ENCODE results near the gene CAPN12.
"Not testable (repeated sequence)": the region's sequence is repeated elsewhere in the genome, so short reads cannot be mapped to it uniquely, and the experiment has no call there.

CAPN12 gene, protein sequence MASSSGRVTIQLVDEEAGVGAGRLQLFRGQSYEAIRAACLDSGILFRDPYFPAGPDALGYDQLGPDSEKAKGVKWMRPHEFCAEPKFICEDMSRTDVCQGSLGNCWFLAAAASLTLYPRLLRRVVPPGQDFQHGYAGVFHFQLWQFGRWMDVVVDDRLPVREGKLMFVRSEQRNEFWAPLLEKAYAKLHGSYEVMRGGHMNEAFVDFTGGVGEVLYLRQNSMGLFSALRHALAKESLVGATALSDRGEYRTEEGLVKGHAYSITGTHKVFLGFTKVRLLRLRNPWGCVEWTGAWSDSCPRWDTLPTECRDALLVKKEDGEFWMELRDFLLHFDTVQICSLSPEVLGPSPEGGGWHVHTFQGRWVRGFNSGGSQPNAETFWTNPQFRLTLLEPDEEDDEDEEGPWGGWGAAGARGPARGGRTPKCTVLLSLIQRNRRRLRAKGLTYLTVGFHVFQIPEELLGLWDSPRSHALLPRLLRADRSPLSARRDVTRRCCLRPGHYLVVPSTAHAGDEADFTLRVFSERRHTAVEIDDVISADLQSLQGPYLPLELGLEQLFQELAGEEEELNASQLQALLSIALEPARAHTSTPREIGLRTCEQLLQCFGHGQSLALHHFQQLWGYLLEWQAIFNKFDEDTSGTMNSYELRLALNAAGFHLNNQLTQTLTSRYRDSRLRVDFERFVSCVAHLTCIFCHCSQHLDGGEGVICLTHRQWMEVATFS

DNA sequence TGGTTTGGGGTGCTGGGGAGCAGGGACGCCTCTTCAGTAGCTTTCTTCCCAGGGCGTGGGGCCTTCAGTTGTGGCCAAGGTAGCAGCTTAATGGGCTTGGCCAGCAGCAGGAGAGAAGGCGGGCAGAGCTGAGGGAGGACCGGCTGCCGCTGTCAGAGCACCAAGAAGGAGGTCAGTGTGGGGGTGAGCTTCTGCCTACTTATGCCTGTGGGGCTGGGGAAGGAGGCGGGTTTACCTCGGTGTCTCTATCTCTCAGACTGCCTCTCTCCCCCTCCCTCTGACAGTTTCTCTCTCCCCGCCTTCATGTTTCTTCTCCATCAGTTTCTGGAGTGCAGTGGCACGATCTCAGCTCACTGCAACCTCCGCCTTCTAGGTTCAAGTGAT, at the start of gene CAPN12:
TSS of gene CAPN12 (minus strand) at position 177 of the 384 bp plus-strand sequence. CDS start 309 bp downstream, outside the sequence.
- no peak for DNase-seq (ENCODE audit: low read depth)

DNA sequence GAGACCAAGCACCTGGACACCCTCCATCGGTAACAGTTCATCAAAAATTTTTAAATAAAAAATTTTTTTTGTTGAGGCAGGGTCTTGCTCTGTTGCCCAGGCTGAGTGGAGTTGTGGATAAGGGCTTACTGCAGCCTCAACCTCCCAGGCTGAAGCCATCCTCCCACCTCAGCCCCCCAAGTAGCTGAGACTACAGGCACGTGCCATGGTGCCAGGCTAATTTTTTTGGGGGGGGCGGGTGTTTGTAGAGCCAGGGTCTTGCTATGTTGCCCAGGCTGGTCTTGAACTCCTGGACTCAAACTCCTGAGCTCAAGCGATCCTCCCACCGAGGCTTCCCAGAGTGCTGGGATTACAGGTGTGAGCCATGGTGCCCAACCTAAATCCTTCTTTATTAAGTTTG, 49.4 kb upstream of the CAPN12 start:
- no peak for DNase-seq (ENCODE audit: low read depth)

DNA sequence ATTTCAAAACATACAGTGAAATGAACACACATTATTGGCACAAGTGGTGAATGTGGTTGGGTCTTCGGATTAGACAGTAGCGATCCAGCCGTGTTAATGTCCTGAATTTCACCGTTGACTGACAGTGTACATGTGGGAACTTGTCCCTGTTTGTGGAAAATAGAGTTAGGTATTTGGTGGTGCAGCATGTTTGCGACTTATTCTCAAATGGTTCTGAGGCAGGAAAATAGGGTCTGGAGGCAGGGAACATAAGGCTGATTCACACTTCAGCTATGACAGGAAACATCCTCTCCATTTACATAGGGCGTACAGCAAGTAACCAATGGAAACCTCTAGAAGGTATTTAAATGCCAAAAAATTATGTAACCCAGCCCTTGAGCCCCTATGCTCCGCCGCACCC, 48.9 kb upstream of the CAPN12 start:
- DNase-seq (ENCODE audit: low read depth): no peak

DNA sequence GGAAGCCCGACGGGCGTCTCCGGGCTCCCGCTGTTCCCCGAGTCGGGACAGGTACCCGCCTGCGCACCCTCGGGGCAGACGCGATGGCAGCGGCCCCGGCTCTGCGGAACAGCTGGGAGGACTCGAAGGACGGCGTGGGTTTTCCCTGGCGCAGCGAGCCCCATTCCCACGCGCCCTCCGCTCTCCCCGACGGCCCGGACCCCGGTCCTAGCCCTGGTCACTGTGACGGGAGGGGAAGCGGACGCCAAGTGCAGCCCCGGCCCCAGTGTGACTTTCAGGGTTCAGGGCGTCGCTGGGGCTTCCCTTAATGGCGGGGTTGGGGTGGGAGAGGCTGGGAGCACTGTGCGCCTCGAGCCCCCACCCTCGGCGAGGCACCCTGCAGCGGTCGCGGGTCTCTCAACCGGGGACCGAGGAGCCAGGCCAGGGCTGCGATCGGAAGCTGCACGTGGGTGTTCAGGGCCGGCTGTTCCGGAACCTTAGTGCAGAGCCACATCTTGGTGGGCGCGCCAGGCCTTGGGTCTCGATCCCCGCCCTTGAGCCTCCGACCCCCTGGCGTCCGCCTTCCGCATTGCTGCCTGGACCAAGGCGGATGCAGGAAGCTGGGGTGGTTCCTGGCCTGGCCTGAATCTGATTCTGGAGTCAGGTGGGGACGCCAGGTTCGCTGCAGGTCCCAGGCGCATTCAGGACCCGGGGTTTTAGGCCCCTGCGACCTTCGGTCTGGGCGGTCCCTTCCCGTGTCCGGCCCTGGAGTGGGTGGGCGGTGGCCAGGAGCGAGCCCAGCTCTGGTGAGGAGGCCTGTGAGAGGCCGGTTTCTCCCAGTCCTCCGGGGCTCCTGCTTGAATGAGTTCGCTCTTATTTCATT, 48.2 kb upstream of the CAPN12 start:
- no peak for DNase-seq (ENCODE audit: low read depth)

DNA sequence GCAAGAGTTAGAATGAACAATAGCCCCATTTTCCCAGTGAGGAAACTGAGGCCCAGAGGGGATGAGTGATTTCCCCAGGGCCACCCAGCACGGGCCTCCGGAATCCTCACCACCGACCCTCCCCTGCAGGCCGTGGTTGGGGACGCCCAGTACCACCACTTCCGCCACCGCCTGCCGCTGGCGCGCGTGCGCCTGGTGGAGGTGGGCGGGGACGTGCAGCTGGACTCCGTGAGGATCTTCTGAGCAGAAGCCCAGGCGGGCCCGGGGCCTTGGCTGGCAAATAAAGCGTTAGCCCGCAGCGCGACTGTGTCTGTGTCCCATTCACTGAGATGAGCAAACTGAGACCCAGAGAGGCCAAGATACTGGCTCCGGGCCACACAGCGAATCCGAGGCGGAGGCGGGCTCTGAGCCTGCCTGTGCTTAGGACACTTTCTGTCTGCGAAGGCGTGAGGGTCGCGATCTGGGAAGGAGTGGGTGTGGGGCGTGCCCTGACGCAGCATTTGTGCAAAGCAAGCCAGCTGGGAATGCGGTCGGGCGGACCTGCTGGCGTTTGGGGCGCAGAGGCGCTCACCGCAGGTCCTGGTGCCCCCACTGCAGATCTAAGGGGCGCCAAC, 47.3 kb upstream of the CAPN12 start:
- not testable (repeated sequence) for DNase-seq (ENCODE audit: low read depth)

DNA sequence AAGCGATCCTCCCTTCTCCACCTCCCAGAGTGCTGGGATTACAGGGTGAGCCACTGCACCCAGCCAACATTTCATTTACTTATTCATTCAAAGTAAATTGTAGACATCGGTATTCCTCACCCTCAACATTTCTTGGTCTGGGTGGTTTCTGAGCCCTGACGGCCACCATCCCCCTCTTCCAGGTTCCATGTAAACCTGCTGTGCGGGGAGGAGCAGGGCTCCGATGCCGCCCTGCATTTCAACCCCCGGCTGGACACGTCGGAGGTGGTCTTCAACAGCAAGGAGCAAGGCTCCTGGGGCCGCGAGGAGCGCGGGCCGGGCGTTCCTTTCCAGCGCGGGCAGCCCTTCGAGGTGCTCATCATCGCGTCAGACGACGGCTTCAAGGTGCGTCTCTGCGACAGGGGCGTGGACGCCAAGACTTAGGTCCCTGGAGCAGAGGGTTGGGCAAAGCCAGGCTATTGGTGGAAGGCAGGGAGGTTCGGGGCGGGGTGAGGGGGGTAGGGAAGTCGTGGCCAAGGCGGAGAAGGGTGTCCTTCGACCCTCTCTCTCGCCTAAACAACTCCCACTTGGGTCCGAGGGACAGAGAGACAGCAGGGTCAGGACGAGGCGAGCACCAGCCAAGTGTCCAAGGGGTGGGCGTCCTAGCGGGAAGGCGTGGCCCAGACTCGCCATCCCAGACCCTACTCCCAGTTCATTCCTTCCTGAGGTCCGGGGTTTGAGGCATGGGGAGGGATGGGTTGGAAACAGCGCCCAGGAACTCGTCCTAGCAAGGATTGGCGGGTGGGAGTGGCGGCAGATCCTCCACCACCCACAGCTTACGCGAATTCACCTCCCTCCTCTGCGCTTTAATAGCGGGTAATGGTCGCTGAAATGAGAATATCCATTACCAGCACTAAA, 46.5 kb upstream of the CAPN12 start:
- DNase-seq (ENCODE audit: low read depth): not testable (repeated sequence)

DNA sequence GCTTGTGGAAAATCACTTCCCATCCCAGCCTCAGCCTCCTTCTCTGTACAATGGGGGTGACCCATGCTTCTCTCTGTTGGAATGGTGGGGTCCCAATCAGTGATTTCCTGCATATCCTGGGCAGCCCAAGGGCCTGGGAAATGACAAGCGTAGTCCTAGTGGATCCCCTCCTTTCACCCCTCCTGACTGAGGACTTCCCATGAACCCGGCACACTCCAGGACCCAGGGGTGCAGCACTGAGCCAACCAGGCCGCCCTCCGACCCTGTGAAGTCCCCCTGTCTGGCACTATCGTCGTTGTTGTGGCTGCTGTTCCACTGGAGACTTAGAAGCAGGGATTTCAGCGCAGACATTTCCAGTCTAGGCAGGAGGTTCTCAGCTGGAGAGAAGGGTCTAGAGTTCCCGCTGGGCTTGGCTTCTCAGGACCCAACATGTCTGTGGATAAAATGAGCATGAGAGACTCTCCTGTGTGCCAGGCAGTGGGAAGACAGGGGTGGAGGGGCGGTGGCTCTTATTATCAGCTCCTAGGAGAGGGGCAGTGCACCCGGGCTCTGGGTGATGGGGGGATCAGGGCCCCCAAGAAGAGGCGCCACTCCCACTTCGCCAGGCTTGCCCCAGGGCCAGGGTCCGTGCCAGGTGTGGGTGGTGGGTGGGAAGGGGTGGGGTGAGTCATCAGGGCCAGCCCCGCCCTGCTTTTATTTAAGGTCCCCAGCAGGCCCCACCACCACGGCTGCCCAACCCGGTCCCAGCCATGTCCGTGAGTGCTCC, 44.4 kb upstream of the CAPN12 start, which contains the start of gene LGALS7B:
TSS of gene LGALS7B (plus strand) at position 723 of the 766 bp plus-strand sequence. CDS start at position 750, 27 bp downstream.
- DNase-seq (ENCODE audit: low read depth): no peak

DNA sequence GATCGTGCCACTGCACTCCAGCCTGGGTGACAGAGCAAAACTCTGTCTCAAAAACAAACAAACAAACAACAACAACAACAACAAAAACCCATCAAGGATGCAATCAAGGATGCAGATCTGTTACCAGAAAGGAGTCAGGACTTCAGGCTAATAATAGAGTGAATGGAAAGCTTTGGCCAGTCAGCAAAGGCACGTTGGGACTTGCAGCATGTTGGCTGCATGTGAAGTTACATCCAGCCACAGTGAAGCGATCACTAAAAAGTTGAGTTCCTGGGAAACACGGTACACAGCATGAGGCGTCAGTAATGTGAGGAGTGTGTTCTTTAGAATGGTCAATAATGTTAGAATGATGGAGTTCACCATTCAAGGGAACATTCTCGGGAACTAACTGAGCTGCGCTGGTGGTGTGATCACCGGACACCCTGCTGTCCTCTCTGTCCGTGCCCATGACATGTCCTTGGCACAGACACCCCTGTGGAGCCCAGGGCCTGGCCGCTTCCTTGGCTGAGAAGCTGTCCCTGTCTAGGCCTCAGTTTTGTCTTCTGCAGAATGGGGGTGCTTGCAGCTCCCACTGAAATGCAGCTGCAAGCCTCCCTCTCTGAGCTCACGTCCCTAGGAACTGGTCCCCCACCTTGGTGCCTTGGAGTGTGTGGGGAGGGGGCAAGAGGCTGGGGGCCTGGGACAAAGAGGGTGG, 42.4 kb upstream of the CAPN12 start:
- no peak for DNase-seq (ENCODE audit: low read depth)

DNA sequence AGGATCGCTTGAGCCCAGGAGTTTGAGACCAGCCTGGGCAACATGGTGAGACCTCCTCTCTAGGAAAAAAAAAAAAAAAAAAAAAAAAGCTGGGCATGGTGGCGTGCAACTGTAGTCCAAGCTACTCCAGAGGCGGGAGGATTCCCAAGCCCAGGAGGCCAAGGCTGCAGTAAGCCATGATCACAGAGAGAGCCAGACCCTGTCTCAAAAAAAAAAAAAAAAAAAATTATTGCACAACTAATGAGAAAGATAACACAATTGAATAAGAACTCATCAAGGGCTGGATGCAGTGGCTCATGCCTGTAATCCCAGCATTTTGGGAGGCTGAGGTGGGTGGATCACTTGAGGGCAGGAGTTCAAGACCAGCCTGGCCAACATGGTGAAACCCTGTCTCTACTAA, 41.8 kb upstream of the CAPN12 start:
- not testable (repeated sequence) for DNase-seq (ENCODE audit: low read depth)

DNA sequence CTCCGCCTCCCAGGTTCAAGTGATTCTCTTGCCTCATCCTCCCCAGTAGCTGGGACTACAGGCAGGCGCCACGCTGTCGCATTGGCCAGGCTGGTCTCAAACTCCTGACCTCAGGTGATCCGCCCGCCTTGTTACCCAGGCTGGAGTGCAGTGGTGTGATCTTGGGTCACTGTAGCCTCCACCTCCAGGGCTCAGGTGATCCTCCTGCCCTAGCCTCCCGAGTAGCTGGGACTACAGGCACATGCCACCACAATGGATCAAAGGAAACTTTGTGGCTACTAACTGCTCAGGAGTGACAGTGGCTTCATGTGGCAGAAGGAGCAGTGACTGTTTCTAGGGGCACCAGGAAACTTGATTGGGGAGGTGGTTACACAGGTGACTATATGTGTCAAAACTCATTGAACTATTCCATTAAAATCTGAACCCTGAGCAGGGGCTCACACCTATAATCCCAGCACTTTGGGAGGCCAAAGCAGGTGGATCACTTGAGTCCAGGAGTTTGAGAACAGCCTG, 41.0 kb upstream of the CAPN12 start:
- DNase-seq (ENCODE audit: low read depth): no peak

DNA sequence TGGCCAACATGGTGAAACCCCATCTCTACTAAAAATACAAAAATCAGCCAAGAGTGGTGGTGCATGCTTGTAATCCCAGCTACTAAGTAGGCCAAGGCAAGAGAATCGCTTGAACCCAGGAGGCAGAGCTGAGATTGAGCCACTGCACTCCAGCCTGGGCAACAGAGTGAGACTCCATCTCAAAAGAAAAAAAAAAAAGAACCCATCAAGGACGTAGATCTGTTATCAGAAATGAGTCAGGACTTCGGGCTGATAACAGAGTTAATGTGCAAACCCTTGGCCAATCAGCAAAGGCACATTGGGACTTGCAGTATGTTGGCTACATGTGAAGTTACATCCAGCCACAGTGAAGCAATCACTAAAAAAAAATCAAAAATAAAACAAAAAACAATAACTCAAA, 40.0 kb upstream of the CAPN12 start:
- no peak for DNase-seq (ENCODE audit: low read depth)

DNA sequence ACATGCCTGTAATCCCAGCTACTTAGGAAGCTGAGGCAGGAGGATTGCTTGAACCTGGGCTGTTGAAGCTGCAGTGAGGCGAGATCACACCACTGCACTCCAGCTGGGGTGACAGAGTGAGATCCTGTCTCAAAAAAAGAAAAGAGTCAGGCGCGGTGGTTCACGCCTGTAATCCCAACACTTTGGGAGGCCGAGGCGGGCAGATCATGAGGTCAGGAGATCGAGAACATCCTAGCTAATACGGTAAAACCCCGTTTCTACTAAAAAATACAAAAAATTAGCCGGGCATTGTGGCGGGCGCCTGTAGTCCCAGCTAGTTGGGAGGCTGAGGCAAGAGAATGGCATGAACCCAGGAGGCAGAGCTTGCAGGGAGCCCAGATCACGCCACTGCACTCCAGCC, 37.9 kb upstream of the CAPN12 start:
- not testable (repeated sequence) for DNase-seq (ENCODE audit: low read depth)

DNA sequence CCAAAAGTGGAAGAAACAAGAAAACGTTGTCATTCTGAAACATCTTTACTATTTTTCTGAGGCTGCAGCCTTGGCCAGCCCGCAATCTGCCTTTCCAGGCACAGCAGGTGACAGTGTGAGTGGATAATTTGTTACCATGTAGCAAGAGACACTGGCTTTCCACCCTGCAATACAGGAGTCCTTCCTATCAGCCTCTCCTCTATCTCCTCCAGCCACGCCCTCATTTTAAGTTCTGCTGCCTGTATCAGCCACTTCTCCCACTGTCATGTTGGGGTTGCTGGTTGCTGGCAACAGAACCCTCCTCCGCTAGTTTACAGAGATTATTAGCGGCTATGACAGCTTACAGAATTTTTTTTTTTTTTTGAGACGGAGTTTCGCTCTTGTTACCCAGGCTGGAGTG, 36.8 kb upstream of the CAPN12 start:
- no peak for DNase-seq (ENCODE audit: low read depth)

DNA sequence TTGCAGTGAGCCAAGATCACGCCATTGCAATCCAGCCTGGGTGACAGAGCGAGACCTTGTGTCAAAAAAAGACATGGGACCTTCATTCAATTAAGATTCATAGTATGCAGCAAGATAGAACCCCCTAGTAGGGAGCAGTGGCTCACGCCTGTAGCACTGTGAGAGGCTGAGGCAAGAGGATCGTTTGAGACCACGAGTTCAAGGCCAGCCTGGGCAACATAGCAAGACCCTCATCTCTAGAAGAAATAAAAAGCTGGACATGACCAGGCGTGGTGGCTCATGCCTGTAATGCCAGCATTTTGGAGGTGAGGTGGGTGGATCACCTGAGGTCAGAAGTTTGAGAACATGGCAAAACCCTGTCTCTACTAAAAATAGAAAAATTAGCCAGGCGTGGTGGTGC, 36.2 kb upstream of the CAPN12 start:
- DNase-seq (ENCODE audit: low read depth): no peak

DNA sequence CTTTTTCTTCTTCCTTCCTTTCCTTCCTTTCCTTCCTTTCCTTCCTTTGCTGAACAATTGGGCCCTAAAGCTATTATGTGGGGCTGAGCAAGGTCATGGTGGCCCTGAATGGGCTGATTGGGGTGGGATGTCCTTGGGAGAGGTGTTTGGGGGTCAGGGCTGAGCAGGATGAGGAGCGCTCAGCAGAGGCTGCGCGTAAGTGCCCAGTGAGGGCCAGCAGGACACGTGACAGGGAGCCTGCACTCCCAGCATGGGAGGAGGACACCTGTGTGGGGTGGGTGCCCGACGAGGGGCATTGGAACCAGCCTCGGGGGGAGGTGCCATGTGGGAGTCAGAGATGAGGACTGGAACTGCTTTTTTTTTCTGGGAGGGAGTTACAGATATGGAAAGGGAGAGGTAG, 34.5 kb upstream of the CAPN12 start:
- DNase-seq (ENCODE audit: low read depth): no peak

DNA sequence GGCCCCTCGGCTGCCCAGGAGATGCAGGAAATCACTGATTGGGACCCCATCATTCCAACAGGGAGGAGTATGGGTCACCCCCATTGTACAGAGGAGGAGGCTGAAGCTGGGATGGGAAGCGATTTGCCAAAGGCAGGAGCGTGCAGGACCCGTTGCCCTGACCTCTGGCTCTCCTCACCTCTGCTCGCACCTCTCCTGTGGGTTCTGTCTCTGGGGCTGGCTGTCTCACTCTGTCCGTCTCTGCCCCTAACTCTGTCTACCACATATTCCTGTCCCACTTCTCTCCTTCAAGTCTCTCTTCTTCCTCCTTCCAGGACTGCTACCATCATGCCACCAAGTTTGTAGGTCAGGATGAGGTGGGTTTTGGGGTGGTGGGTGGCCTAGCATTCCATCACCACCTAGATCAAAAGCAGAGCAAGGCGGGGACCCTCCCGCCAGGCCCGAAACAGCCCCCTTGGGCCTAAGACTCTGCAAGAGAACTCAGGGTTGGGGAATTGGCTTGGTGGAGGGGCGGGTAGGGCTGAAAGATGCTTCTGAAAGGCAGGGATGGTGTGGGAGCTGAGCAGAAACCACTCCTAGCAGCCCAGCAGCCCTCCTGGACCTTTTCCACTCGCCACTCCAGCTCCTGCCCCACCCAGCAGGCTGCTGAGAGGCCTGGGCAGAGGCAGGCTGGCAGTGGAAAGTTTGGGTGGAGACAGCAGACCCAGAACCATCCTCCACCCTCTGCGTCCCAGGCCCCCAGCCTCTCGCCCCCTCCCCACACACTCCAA, 30.1 kb upstream of the CAPN12 start:
- no peak for DNase-seq (ENCODE audit: low read depth)

DNA sequence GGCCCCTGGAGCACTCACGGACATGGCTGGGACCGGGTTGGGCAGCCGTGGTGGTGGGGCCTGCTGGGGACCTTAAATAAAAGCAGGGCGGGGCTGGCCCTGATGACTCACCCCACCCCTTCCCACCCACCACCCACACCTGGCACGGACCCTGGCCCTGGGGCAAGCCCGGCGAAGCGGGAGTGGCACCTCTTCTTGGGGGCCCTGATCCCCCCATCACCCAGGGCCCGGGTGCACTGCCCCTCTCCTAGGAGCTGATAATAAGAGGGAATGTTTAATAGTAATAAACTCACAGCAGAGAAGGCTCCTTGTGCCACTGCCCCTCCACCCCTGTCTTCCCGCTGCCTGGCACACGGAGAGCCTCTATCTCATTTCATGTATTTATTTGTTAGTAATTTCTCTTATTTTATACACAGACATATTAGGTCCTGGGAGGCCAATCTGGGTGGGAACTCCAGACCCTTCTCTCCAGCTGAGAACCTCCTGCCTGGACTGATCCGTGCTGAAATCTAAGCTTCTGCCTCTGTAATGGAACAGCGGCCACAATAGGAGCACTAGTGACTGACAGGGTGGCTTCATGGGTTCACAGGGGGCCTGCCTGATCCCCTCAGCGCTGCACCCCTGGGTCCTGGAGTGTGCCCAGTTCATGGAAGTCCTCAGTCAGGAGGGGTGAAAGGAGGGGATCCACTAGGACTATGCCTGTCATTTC, 29.3 kb upstream of the CAPN12 start, which contains the start of gene LGALS7:
TSS of gene LGALS7 (minus strand) at position 49 of the 709 bp plus-strand sequence. CDS start at position 24, 25 bp downstream.
- no peak for DNase-seq (ENCODE audit: low read depth)

DNA sequence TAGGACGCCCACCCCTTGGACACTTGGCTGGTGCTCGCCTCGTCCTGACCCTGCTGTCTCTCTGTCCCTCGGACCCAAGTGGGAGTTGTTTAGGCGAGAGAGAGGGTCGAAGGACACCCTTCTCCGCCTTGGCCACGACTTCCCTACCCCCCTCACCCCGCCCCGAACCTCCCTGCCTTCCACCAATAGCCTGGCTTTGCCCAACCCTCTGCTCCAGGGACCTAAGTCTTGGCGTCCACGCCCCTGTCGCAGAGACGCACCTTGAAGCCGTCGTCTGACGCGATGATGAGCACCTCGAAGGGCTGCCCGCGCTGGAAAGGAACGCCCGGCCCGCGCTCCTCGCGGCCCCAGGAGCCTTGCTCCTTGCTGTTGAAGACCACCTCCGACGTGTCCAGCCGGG, 27.3 kb upstream of the CAPN12 start:
- DNase-seq (ENCODE audit: low read depth): not testable (repeated sequence)
